GM15510 (cell line): ENCODE results near the gene NTN1.

Experiments used
- POLR2A ChIP-seq: IDR thresholded peaks from 3 replicates; pipeline ENCODE4 v1.6.1; 2011; ENCODE audit warnings: borderline replicate concordance; ENCODE audit not compliant: insufficient read length; ENCODE audit errors: extremely low read depth

Gene NTN1

DNA sequence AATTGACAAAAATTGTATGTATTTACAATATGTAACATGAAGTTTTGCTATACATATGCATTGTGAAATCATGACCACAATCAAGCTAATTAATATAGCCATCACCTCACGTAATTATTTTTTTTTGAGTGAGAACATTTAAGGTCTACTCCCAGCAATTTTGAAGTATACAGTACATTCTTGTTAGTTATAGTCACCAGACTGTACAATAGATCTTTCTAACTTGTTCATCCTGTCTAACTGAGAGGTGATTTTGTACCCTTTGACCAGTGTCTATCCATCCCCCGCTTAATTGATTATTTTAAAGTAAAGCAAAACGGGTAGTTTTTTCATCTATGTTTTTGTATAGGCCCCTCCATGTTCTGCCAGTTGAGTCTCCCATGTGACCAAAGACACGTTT is 30.3 kb downstream of the NTN1 start:
- TF ChIP-seq POLR2A: no peak

- TF ChIP-seq POLR2A: no peak
Measured at GRCh38 chr17:9052921-9053320, 31.6 kb downstream of the NTN1 start.

DNA sequence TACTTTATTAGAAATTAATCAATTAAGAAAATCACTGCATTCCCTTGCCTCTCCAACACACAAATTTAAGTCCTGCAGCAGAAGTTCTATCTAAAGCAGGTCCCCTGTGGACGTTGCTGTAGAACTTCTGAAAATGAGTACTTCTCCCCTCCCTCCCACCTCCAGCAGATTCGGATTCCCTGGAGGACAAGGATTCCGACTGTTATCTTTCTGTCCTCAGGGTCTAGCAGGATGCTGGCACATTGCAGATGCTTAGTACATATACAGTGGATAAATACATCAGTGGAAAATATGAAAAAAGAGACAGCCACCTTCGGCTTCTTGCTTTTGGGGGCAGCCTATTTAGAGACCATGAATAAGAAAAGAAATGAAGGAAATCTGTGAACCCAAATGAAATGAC is 32.1 kb downstream of the NTN1 start:
- TF ChIP-seq POLR2A: no peak

GRCh38 chr17:9054126-9054975 is 33.0 kb downstream of the NTN1 start:
- no peak for TF ChIP-seq POLR2A

GRCh38 chr17:9055281-9055680 is 34.0 kb downstream of the NTN1 start:
- TF ChIP-seq POLR2A: no peak

DNA sequence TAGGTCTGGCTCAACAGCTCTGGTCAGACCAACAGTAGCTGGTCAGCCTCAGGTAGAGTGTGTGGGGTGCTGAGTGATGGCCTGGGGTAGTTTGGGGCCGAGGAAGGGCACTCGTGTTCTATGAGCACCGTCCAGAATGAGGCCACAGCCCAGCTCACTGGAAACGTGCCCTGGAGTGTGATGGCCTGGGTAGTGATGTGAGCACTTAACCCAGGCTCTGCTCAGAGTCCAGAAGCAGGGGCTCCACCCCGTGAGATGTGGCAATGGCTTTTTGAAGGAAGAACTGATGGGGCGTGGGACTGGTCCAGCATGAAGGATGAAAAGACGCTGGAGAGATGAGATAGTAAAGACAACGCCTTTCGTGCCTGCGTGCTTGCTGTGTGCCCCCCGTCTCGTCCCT is 35.3 kb downstream of the NTN1 start:
- TF ChIP-seq POLR2A: no peak

- no peak for TF ChIP-seq POLR2A
Measured at GRCh38 chr17:9057310-9057709, 36.0 kb downstream of the NTN1 start.

DNA sequence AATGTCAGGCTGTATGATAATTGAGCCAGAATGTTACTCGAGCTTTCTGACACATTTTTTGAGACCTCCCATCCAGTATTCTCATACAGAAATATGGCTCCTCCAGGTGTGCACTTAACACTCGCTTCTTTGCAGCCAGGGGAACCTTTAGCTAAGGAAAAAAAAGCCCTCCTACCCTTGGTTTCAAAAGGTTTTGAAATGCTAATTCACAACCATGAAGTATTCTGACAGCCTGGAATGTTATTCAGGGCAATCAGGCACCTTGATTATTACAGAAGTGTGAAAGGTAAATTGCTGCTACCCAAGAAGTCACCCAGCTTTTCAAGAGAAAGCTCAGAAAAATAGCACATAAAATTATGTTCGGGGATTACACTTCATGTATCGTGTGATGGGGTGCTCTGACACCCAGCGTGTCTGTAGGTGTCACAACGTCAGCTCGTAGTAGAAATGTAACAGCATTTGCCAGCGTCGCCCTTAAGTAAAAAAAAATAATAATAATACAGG is 41.1 kb downstream of the NTN1 start:
- TF ChIP-seq POLR2A: no peak

DNA sequence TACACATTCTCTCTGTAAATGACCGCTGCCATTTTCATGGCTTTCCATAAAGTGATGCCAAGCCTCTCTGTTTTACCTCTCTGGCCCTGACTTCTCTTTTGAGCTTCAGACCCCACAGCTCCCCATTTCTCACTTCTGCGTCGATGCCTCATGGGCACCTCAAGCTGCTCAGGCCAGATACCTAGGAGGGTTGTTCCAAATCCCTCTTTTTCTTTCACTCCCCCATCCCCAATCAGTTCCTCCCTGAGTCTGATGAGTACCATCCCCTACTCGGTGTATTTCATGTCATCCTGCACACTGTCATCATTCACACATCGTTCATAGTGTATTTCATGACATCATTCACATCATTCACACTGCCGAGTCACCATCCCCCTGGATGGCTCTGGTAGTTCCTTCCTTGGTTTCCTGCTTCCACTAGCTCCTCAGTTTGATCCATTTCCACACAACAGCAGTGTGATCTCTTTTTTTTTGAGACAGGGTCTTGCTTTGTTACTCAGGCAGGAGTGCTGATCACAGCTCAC is 43.1 kb downstream of the NTN1 start:
- no peak for TF ChIP-seq POLR2A

GRCh38 chr17:9071016-9071415 is 49.7 kb downstream of the NTN1 start:
- TF ChIP-seq POLR2A: no peak

GRCh38 chr17:9071811-9072498 is 50.6 kb downstream of the NTN1 start:
- TF ChIP-seq POLR2A: no peak

- TF ChIP-seq POLR2A: no peak
Measured at GRCh38 chr17:9072696-9073339, 51.5 kb downstream of the NTN1 start.

DNA sequence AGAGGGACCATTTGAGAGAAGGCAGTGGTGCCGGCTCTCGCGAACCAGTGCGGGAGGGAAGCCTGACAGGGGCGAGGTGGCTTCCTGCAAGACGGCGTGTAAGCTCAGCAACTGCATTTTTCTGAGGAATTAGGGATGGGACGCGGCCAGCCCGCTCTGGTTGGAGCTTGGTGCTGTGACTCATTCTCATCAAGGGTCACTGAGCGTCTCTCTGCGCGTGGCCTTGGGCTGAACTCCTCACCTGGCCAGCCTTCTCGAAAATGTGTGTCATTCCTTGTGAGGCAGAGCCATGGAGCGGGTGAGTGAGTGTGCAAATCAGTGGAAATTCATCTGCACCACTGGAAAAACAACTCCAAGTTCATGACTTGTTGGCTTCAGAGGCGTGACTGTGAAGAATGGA is 52.8 kb downstream of the NTN1 start:
- no peak for TF ChIP-seq POLR2A

DNA sequence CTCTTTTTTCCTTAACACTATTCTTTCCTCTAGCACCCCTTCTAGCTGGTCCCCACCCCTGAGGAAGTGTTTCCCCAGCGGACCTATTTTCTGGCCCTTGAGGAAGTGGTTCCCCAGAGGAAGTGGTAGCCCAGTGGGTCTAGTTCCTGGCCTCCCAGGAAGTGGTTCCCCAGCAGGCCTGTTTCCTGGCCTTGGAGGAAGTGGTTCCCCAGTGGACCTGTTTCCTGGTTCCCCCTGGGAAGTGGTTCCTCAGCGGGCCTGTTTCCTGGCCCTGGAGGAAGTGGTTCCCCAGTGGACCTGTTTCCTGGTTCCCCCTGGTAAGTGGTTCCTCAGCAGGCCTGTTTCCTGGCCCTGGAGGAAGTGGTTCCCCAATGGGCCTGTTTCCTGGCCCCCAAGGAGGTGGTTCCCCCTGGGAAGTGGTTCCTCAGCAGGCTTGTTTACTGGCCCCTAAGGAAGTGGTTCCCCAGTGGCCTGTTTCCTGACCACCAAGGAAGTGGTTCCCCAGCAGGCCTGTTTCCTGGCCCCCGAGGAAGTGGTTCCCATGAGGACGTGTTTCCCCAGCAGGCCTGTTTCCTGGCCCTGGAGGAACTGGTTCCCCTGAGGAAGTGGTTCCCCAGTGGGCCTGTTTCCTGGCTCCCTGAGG is 58.3 kb downstream of the NTN1 start:
- TF ChIP-seq POLR2A: no peak
